Tibial artery (tissue), 4 donors: ENCODE measurements around the gene BCR.

Experiments used
- DNase-seq, 2 donors: peaks; one replicate each; pipeline ENCODE4 v3.0.0-alpha.2; 2019
- H3K27ac ChIP-seq, 2 donors: fragments of 200-600 bp; sonication (generic) in 1 of 2; 1 replicate in 1 of 2; 2 replicates in 1 of 2; pipeline ENCODE4 v1.5.1; 2018 to 2019; ENCODE audit warnings: mild to moderate bottlenecking in 1 of 2
- H3K27me3 ChIP-seq, 2 donors: fragments of 200-600 bp; sonication (generic) in 1 of 2; one replicate each; pipeline versions ENCODE4 v1.5.1 to v1.6.0; 2016 to 2019
- H3K36me3 ChIP-seq, 3 donors: fragments of 200-600 bp; sonication (generic) in 2 of 3; one replicate each; pipeline ENCODE4 v1.5.1; 2016 to 2019; ENCODE audit warnings: mild to moderate bottlenecking in 2 of 3
- H3K4me1 ChIP-seq, 4 donors: fragments of 200-600 bp; sonication (generic) in 2 of 4; 1 replicate in 3 of 4; 2 replicates in 1 of 4; pipeline ENCODE4 v1.5.1; 2016 to 2019
- H3K4me3 ChIP-seq, 2 donors: fragments of 200-600 bp; sonication (generic) in 1 of 2; 1 replicate in 1 of 2; 2 replicates in 1 of 2; pipeline ENCODE4 v1.5.1; 2018 to 2019; ENCODE audit warnings: mild to moderate bottlenecking in 2 of 2
- H3K9me3 ChIP-seq, 3 donors: fragments of 200-600 bp; sonication (generic) in 1 of 3; one replicate each; pipeline ENCODE4 v1.5.1; 2016 to 2019
- intact Hi-C: fragments of 100-400 bp; cut with DNase I; formaldehyde crosslinking; loops from one replicate; pipeline ENCODE4 v1.15.0; 2023; ENCODE audit warnings: low total_unique reads
- TF ChIP-seq, protein P1 (sequence below), 2 experiments: fragments of 200-600 bp in 1 of 2; fragments of 450-650 bp in 1 of 2; IDR thresholded peaks; one replicate each; pipeline ENCODE4 v1.5.1; 2017 to 2019; ENCODE audit warnings: antibody characterized with exemption in 2 of 2, mild to moderate bottlenecking in 1 of 2, moderate library complexity in 1 of 2

The BCR gene

DNA sequence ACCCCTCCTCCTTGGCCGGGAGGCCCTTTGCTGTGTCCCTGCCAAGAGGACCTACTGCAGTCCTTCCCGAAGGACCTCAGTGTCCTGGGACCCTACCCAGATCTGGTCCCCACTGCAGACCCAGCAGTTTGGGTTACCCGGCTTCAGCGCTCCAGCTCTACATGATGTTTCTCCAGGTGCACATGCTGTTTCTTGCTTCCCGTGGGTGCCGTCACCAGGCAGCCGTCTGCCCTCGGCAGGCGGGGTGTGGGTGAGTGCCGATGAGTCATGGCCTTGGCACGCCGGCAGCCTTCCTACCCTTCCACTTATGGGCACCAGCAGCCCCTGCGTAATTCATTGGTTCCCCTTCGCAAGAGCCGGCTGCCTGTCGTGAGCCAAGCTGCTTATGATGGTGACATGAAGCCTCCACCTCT, 101.8 kb downstream of the BCR start:
- peak overlapping the region; percentile 16 to 25 for H3K4me3 ChIP-seq
- no peaks in the 10 kb centered on the region for H3K9me3 ChIP-seq
- peak; percentile 89 to 98 for DNase-seq
- TF ChIP-seq, protein P1, sequence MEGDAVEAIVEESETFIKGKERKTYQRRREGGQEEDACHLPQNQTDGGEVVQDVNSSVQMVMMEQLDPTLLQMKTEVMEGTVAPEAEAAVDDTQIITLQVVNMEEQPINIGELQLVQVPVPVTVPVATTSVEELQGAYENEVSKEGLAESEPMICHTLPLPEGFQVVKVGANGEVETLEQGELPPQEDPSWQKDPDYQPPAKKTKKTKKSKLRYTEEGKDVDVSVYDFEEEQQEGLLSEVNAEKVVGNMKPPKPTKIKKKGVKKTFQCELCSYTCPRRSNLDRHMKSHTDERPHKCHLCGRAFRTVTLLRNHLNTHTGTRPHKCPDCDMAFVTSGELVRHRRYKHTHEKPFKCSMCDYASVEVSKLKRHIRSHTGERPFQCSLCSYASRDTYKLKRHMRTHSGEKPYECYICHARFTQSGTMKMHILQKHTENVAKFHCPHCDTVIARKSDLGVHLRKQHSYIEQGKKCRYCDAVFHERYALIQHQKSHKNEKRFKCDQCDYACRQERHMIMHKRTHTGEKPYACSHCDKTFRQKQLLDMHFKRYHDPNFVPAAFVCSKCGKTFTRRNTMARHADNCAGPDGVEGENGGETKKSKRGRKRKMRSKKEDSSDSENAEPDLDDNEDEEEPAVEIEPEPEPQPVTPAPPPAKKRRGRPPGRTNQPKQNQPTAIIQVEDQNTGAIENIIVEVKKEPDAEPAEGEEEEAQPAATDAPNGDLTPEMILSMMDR (IDR thresholded peaks at IDR 0.05), result no peak
- peak overlapping the region; percentile 88 to 91 for H3K27ac ChIP-seq
- H3K27me3 ChIP-seq, result no peaks in the 10 kb centered on the region
- intact Hi-C loops, result loop anchor here (1.0 kb wide), 1 partner anchor 102 kb away; the partner anchor contains the start of gene BCR
- peaks cover 3 to 61% (median 48%) of the 10 kb centered on the region in 4 donors for H3K4me1 ChIP-seq
- H3K36me3 ChIP-seq, result peaks cover 8 to 59% (median 58%) of the 10 kb centered on the region in 3 donors

DNA sequence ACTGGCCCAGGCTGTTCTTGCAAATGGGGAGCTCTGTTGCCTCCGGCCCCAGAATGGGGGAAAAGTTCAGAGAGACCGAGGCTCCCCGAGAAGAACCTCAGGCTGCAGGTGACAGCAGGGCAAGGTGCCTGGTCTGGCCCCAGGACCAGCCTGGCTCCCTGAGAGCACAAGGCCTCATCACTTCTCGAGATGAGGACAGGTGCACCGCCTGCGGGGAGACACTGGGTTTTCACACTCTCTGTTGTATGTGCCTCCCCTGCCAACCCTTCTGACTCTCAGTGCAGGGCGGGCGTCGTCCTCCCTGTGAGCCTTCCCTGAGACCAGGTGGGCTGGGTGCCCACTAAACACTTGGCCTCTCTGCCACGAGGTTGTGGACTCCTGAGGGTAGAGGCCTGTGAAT, 102.2 kb downstream of the BCR start:
- intact Hi-C loops, result loop anchor here (1.0 kb wide), 1 partner anchor 102 kb away; the partner anchor contains the start of gene BCR
- Histone ChIP-seq H3K4me3 (no peak overlapping the region), H3K36me3 (peaks cover 6 to 59% (median 58%) of the 10 kb centered on the region in 3 donors), H3K4me1 (peaks cover 3 to 61% (median 48%) of the 10 kb centered on the region in 4 donors), H3K27me3 (no peaks in the 10 kb centered on the region), H3K27ac (peak overlapping the region; percentile 88 to 91), H3K9me3 (no peaks in the 10 kb centered on the region)
- TF ChIP-seq, protein P1 (IDR thresholded peaks at IDR 0.05), result no peak
- DNase-seq, result no peak

DNA sequence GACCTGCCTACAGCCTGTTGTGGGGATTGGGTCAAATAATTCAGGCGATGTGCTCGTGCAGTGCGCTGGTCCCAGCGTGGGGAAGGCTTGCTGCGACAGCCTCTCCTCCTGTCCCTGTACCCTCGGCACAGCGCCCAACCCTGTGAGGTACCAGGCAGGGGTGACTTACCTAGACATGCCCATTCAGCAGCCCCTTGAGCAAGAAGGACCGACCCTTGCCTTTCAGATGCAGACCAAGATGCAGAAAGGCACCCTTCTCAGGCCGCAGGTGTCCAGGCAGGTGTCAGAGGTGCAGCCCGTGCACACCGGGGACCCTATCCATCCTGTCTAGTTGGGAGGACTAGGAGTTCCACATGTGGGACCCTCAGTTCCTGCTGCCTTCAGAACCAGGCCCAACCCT, 102.7 kb downstream of the BCR start:
- no peak for DNase-seq
- no peak overlapping the region for H3K4me3 ChIP-seq
- TF ChIP-seq, protein P1 (IDR thresholded peaks at IDR 0.05), result no peak
- no peaks in the 10 kb centered on the region for H3K9me3 ChIP-seq
- H3K36me3 ChIP-seq, result peaks cover 6 to 62% (median 60%) of the 10 kb centered on the region in 3 donors
- no peaks in the 10 kb centered on the region for H3K27me3 ChIP-seq
- intact Hi-C loops, result loop anchor here (1.0 kb wide), 1 partner anchor 103 kb away; the partner anchor contains the start of gene BCR
- H3K4me1 ChIP-seq, result peaks cover 3 to 59% (median 47%) of the 10 kb centered on the region in 4 donors
- peak overlapping the region; percentile 88 to 91 for H3K27ac ChIP-seq

DNA sequence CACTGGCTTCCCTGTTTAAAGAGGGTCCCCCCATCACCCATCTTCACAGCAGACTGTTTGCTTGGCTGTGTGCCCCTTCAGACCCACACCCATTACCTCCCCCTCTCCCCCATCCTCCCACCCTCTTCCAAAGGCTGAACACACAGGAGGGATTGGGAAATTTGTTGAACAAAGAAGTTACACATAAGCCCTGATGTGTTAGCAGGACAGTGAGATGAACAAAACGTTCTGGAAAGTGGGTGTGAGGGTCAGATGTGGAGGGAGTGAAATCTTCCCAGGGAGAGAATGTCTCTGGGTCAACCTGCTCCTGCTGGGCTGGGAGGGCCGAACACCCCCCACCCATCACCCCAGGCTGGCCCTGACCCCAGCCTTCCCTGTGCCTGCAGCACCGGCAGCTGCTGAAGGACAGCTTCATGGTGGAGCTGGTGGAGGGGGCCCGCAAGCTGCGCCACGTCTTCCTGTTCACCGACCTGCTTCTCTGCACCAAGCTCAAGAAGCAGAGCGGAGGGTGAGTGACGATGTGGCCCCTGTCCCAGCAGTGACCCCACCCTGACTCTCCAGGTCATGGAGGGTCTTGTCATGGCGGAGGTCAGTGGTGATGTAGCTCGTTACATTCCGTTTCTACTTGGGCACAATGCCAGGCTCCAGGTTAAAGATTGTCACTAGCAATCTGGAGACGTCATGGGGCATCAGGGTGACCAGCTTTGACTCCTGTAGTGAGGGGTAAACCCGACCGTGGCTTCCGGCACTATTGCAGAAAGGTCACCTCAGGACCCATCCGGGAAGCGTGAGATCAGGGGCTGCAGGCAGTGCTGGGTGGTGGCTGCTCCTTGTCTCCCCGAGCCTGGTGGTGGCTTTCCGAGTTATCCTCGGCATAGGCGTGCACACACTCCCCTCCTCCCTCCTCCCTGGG, 103.5 kb downstream of the BCR start:
- Histone ChIP-seq H3K9me3 (no peaks in the 10 kb centered on the region), H3K4me3 (no peak overlapping the region), H3K36me3 (peaks cover 6 to 70% (median 68%) of the 10 kb centered on the region in 3 donors), H3K27me3 (no peaks in the 10 kb centered on the region), H3K4me1 (peaks cover 3 to 52% (median 40%) of the 10 kb centered on the region in 4 donors), H3K27ac (peak overlapping the region; percentile 88 to 91)
- intact Hi-C loops, result no loop called here
- no peak for DNase-seq
- TF ChIP-seq, protein P1 (IDR thresholded peaks at IDR 0.05), result no peak

DNA sequence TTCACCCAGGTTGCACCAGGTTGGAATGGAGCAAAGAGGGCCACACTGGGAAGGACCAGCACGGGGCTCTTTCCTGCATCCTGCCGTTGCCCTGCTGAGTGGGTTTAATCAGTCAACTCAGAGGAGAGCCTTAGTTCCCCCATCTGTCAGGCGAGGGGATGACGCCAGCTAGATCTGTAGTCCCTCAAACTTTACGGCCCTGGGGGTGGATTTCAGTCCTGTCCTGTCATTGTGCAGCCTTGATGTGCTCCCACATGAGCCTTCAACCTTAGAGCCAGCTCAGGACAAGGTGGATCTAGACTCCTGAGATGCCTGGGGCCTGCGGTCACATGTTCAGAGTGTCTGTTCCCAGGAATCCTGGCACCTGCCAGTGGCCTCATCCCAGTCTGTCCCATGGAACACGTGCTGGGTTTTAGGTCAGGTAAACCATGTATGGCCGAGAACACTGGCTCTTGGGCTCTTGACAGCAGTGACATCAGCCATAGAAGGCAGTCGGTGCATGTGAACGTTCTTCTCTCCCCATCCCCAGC, 104.3 kb downstream of the BCR start:
- Histone ChIP-seq H3K4me1 (peaks cover 3 to 47% (median 34%) of the 10 kb centered on the region in 4 donors), H3K27me3 (no peaks in the 10 kb centered on the region), H3K9me3 (no peaks in the 10 kb centered on the region), H3K27ac (peak overlapping the region; percentile 43 to 88), H3K36me3 (peaks cover 13 to 77% (median 74%) of the 10 kb centered on the region in 3 donors), H3K4me3 (no peak overlapping the region)
- DNase-seq, result no peak
- intact Hi-C loops, result no loop called here
- TF ChIP-seq, protein P1 (IDR thresholded peaks at IDR 0.05), result no peak
